Peyer's patch (tissue), 4 donors: Measurements from ENCODE around the gene BSCL2. TPM values are rescaled to one million over a fixed set of nuclear protein-coding genes. Genes with fewer than 3 reads are reported as not detected.
A peak's percentile ranks its signal among the peaks of the same experiment; 100 is the strongest.

Experiments used
- DNase-seq, 3 donors: peaks; one replicate each; pipeline ENCODE4 v3.0.0-alpha.2; 2017 to 2019
- H3K27ac ChIP-seq, 4 donors: fragments of 200-600 bp; sonication (generic); one replicate each; pipeline ENCODE4 v1.5.1; 2016 to 2019
- H3K27me3 ChIP-seq, 2 donors: fragments of 200-600 bp; sonication (generic); one replicate each; pipeline ENCODE4 v1.5.1; 2019
- H3K36me3 ChIP-seq, 3 donors: fragments of 200-600 bp; sonication (generic); one replicate each; pipeline ENCODE4 v1.5.1; 2016 to 2019
- H3K4me1 ChIP-seq, 4 donors: fragments of 200-600 bp; sonication (generic); one replicate each; pipeline ENCODE4 v1.5.1; 2016 to 2019
- H3K4me3 ChIP-seq, 4 donors: fragments of 200-600 bp; sonication (generic); 1 replicate in 3 of 4; 2 replicates in 1 of 4; pipeline ENCODE4 v1.5.1; 2016 to 2019; ENCODE audit warnings: mild to moderate bottlenecking in 1 of 4
- H3K9me3 ChIP-seq, 4 donors: fragments of 200-600 bp; sonication (generic); one replicate each; pipeline ENCODE4 v1.5.1; 2016 to 2019; ENCODE audit warnings: mild to moderate bottlenecking in 1 of 4
- POLR2A ChIP-seq, 2 donors: fragments of 450-650 bp; IDR thresholded peaks; one replicate each; pipeline ENCODE4 v1.5.1; 2017; ENCODE audit warnings: antibody characterized with exemption in 2 of 2, mild to moderate bottlenecking in 2 of 2, moderate library complexity in 2 of 2
- total RNA-seq, 4 donors: library from RNA; depleted of rRNA; stranded (reverse); fragments of >200 nt; gene quantifications; one replicate each; pipeline ENCODE4 v1.1.0, GENCODE V29; 2016
- TF ChIP-seq, protein P1 (sequence below), 6 experiments: fragments of 450-650 bp in 4 of 6; fragments of 200-600 bp in 2 of 6; sonication (generic) in 1 of 6; IDR thresholded peaks; one replicate each; pipeline ENCODE4 v1.5.1; 2017 to 2019; ENCODE audit warnings: antibody characterized with exemption in 6 of 6, mild to moderate bottlenecking in 3 of 6, moderate library complexity in 1 of 6

BSCL2 gene
- total RNA-seq, 4 donors from 2014 or later = 51.5 to 71.2 (median 61.3) TPM

DNA sequence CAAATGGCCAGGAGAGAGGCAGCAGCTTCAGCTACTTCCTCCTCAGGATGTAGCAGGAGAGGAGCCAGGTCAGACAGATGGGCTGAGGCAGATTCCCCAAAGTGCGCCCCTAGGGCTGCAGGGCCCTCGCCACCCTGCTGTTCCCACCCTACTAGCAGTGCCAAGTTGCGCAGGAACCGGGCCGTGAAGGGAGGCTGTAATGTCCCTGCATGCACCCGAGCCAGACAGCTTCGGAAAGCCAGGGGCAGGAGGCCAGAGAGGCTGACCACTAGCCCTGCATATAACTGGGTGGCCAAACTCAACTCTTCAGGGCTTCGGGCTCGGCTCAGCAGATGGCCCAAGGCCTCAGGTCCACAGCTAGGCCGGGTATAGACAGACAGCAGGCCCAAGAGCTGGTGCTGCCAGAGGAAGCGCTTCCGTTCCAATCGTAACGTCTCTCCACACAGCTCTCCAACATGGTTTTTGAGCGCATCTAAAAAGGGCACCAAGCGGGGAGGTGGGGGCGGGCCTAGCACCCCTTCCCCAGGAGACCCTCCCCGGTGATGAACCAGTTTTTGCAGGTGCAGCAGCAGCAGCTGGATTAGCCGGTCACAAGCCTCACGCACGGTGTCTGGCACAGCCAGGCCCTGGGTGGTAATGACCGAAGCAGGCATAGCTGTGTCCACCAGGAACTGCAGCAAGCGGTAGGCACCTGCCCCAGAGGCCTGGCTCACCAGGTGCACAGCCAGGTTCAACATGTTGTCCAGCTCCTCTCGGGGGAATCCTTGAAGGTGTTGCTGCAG is 58.8 kb downstream of the BSCL2 start:
- peaks cover 0 to 35% (median 13%) of the 10 kb centered on the region in 4 donors for H3K4me1 ChIP-seq
- H3K9me3 ChIP-seq = no peaks in the 10 kb centered on the region
- TF ChIP-seq, protein P1, sequence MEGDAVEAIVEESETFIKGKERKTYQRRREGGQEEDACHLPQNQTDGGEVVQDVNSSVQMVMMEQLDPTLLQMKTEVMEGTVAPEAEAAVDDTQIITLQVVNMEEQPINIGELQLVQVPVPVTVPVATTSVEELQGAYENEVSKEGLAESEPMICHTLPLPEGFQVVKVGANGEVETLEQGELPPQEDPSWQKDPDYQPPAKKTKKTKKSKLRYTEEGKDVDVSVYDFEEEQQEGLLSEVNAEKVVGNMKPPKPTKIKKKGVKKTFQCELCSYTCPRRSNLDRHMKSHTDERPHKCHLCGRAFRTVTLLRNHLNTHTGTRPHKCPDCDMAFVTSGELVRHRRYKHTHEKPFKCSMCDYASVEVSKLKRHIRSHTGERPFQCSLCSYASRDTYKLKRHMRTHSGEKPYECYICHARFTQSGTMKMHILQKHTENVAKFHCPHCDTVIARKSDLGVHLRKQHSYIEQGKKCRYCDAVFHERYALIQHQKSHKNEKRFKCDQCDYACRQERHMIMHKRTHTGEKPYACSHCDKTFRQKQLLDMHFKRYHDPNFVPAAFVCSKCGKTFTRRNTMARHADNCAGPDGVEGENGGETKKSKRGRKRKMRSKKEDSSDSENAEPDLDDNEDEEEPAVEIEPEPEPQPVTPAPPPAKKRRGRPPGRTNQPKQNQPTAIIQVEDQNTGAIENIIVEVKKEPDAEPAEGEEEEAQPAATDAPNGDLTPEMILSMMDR (IDR thresholded peaks at IDR 0.05) = no peak
- TF ChIP-seq POLR2A (IDR thresholded peaks at IDR 0.05) = no peak
- peaks cover 0 to 34% (median 0%) of the 10 kb centered on the region in 3 donors for H3K36me3 ChIP-seq
- no peak for DNase-seq
- no peak overlapping the region for H3K27ac ChIP-seq
- H3K27me3 ChIP-seq = no peaks in the 10 kb centered on the region
- no peak overlapping the region for H3K4me3 ChIP-seq

DNA sequence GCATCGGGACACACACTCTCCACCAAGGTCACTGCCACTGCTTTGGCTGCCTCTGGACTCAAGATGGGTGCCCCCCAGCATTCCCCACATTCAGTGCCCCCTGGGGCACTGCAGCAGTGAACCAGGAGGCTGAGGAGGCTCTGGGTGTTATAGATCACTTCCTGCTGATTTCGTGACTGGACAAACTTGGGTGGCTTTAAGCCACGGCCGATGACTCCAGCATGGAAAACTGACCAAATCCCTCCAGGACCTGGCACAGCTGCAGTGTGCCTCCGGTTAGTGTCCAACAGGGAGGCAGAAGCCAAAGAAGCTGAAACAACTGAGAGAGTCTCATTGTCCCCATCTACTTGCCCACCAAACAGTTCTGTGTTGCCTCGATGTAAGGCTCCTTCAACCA is 59.6 kb downstream of the BSCL2 start:
- no peak for TF ChIP-seq POLR2A (IDR thresholded peaks at IDR 0.05)
- TF ChIP-seq, protein P1 (IDR thresholded peaks at IDR 0.05) = no peak
- H3K4me1 ChIP-seq = peaks cover 0 to 35% (median 13%) of the 10 kb centered on the region in 4 donors

DNA sequence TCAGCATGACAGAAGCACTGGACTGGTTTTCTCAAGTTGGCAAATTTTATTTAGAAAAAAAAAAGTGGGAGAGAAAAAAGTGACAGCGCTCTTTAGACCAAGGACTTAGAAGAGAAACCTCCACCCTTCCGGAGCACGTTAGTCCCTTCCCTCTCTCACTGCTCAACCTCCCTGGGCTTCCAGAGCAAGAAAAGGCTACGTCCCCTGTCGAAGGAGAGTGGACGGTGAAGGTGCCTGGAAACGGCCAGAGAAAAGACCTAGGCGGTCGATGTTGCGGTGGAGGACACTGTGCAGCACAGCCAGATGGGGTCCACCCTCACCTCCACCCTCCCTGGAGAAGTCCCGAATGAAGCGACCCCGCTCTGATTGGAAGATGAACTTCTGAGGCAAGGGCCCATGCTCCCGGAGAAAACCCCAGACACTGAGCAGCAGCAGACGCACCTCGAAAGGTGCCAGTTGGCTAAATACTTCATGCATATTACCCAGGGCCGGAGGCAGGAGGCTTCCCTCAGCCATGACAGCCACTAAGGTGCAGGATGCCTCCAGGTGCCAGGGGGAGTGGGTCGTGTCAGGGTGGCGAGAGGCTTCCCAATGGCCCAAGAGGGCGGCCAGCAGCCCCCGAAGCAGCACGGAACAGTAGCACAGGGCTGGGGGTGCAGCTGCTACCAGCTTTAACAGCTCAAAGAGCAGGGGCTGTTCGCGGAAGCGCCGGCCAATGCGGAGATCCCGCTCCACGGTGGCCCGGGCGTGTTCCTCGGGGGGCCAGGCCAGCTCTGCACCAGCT is 60.2 kb downstream of the BSCL2 start:
- DNase-seq = no peak
- H3K36me3 ChIP-seq = peaks cover 0 to 45% (median 0%) of the 10 kb centered on the region in 3 donors
- no peak for TF ChIP-seq POLR2A (IDR thresholded peaks at IDR 0.05)
- TF ChIP-seq, protein P1 (IDR thresholded peaks at IDR 0.05) = no peak
- H3K9me3 ChIP-seq = no peaks in the 10 kb centered on the region
- H3K4me1 ChIP-seq = peaks cover 0 to 30% (median 10%) of the 10 kb centered on the region in 4 donors
- H3K27me3 ChIP-seq = no peaks in the 10 kb centered on the region
- H3K27ac ChIP-seq = peak overlapping the region in 2 of 4 donors; percentile 39 to 93
- peak overlapping the region in 2 of 4 donors; percentile 96 to 99 for H3K4me3 ChIP-seq

More for the DNA sequence above, 59.6 kb downstream of the BSCL2 start:
- no peaks in the 10 kb centered on the region for H3K9me3 ChIP-seq
- no peak overlapping the region for H3K27ac ChIP-seq
- DNase-seq = no peak
- no peak overlapping the region for H3K4me3 ChIP-seq
- no peaks in the 10 kb centered on the region for H3K27me3 ChIP-seq
- H3K36me3 ChIP-seq = peaks cover 0 to 42% (median 0%) of the 10 kb centered on the region in 3 donors

DNA sequence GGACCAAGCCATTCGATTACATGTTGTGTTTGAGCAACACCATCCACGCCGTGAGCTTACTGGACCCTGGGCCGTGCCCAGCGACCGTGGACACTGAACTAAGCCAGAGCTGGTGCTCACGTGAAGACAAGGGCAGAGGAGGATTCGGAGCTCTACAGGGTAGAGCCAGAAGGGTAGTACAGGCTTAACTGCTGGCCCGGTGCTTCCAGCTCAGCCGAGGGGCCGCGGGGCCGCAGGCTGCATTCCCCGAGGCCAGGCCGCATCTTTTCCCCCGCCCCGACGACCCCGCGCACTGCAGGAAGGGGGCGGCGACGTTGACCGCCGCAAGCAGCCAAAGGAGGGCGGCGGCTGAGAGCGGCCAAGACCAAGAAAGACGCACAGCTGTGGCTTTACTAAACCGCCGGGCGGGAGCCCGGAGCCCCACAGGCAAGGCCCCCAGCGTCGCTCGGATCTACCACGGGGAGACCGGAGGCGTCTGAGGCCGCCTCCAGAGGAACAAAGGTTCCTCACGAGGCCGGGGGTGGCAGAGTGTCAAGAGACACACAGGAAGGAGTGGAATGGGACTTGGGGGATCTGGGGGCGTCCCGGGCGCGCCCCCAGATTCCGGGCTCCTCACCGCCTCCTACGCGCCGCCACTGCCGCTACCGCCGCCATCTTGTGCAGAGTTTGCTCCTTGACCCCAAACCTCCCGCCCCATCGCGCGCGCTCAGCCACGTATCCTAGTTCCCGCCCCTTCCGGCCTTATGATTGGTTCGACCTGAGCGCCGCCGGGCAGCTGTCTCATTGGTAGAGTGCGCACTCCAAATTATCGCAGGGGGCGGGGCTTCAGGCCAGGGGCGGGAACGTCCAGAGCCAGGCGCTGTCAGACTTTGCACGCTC is 61.0 kb downstream of the BSCL2 start, which contains the start of gene GANAB:
Gene GANAB (minus strand): TSS at position 668 of the 879 bp plus-strand sequence. CDS start 14 bp downstream, at position 654.
- peak; percentile 83 to 89 for TF ChIP-seq POLR2A (IDR thresholded peaks at IDR 0.05)
- TF ChIP-seq, protein P1 (IDR thresholded peaks at IDR 0.05) = no peak
- Histone ChIP-seq H3K9me3 (no peaks in the 10 kb centered on the region), H3K4me3 (peak within 1 kb of the TSS; percentile 68 to 99 (median 90)), H3K27me3 (no peaks in the 10 kb centered on the region), H3K27ac (peak within 1 kb of the TSS; percentile 79 to 93 (median 92)), H3K4me1 (peaks cover 0 to 22% (median 6%) of the 10 kb centered on the region in 4 donors), H3K36me3 (peaks cover 0 to 45% (median 0%) of the 10 kb centered on the region in 3 donors)
- DNase-seq = peak; percentile 100

DNA sequence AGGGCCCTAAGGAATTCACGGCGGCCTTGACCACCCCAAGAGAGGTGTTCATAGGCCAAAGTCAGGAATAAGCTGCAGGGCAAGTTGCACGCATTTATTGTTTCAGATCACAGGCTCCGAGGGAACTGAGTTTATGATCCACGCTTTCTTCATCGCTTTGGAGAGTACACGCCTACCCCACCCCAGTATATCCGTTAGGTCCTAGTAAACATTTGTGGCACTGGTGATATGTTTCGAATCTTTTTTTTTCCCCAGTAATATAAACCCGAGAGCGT is 61.6 kb downstream of the BSCL2 start:
- H3K4me1 ChIP-seq = peaks cover 0 to 22% (median 6%) of the 10 kb centered on the region in 4 donors
- peak overlapping the region; percentile 68 to 99 (median 90) for H3K4me3 ChIP-seq
- TF ChIP-seq POLR2A (IDR thresholded peaks at IDR 0.05) = no peak
- TF ChIP-seq, protein P1 (IDR thresholded peaks at IDR 0.05) = no peak
- H3K36me3 ChIP-seq = peaks cover 0 to 45% (median 0%) of the 10 kb centered on the region in 3 donors
- H3K27ac ChIP-seq = peak overlapping the region; percentile 79 to 93 (median 92)
- no peaks in the 10 kb centered on the region for H3K9me3 ChIP-seq
- DNase-seq = no peak
- H3K27me3 ChIP-seq = no peaks in the 10 kb centered on the region
